Sigmoid colon (tissue), 7 donors: ENCODE measurements around the gene FAM184B. TPM values are rescaled to one million over a fixed set of nuclear protein-coding genes. Genes with fewer than 3 reads are reported as not detected.
A peak's percentile ranks its signal among the peaks of the same experiment; 100 is the strongest.

Source experiments
- DNase-seq: peaks from one replicate; pipeline ENCODE4 v3.0.0-alpha.2; 2019
- H3K27ac ChIP-seq, 4 donors: fragments of 200-600 bp; sonication (generic); one replicate each; pipeline ENCODE4 v1.5.1; 2016 to 2019; ENCODE audit warnings: mild to moderate bottlenecking in 1 of 4
- H3K27me3 ChIP-seq, 3 donors: fragments of 200-600 bp; sonication (generic); one replicate each; pipeline ENCODE4 v1.5.1; 2019; ENCODE audit warnings: mild to moderate bottlenecking in 1 of 3
- H3K36me3 ChIP-seq, 4 donors: fragments of 200-600 bp; sonication (generic); one replicate each; pipeline ENCODE4 v1.5.1; 2016 to 2019
- H3K4me1 ChIP-seq, 4 donors: fragments of 200-600 bp; sonication (generic); one replicate each; pipeline ENCODE4 v1.5.1; 2017 to 2019
- H3K4me3 ChIP-seq, 4 donors: fragments of 200-600 bp; sonication (generic); one replicate each; pipeline ENCODE4 v1.5.1; 2017 to 2019; ENCODE audit warnings: mild to moderate bottlenecking in 2 of 4, moderate library complexity in 1 of 4
- H3K9me3 ChIP-seq, 4 donors: fragments of 200-600 bp in 3 of 4; sonication (generic) in 3 of 4; one replicate each; pipeline versions ENCODE4 v1.5.1 to v1.6.1; 2013 to 2019
- CTCF ChIP-seq, 4 experiments: fragments of 450-650 bp in 3 of 4; fragments of 200-600 bp in 1 of 4; IDR thresholded peaks; one replicate each; pipeline ENCODE4 v1.5.1; 2016 to 2019; ENCODE audit warnings: antibody characterized with exemption in 4 of 4, mild to moderate bottlenecking in 3 of 4, moderate library complexity in 2 of 4
- EP300 ChIP-seq, 4 donors: sonication (generic); formaldehyde crosslinking; IDR thresholded peaks; one replicate each; pipeline ENCODE4 v1.6.1; 2017; ENCODE audit warnings: antibody characterized with exemption in 4 of 4
- POLR2A ChIP-seq, 2 donors: fragments of 450-650 bp; IDR thresholded peaks; one replicate each; pipeline ENCODE4 v1.6.1; 2016; ENCODE audit warnings: antibody characterized with exemption in 2 of 2, mild to moderate bottlenecking in 2 of 2, moderate library complexity in 2 of 2
- POLR2AphosphoS5 ChIP-seq, 4 donors: sonication (generic); formaldehyde crosslinking; IDR thresholded peaks; one replicate each; pipeline ENCODE4 v1.6.1; 2017; ENCODE audit warnings: antibody characterized with exemption in 4 of 4
- WGBS, 2 donors: extraction: QIAGEN DNeasy Blood & Tissue Kit; methylation state at CpG; one replicate each; pipeline ENCODE4 v1.1.7; 2013; 5-methylcytosine and 5-hydroxymethylcytosine counted together
- intact Hi-C: fragments of 100-400 bp; cut with DNase I; formaldehyde crosslinking; loops from one replicate; pipeline ENCODE4 v1.15.1; 2023
- polyA plus RNA-seq, 3 donors: library from polyadenylated mRNA; stranded (reverse); fragments of 200-250 nt; gene quantifications; one replicate each; pipeline ENCODE4 v1.2.3, GENCODE V29; 2013
- total RNA-seq, 4 donors: library from RNA; depleted of rRNA; stranded (reverse); fragments of >200 nt; gene quantifications; one replicate each; pipeline ENCODE4 v1.1.0, GENCODE V29; 2016
- donor health status: healthy with polysubstance abuse.
- donor health status: Bipolar disorder and iron deficiency.
- donor health status: healthy.

The FAM184B gene
- total and polyA plus RNA-seq, 7 donors: under 0.01 to 0.23 (median 0.23) TPM; not detected in 4

DNA sequence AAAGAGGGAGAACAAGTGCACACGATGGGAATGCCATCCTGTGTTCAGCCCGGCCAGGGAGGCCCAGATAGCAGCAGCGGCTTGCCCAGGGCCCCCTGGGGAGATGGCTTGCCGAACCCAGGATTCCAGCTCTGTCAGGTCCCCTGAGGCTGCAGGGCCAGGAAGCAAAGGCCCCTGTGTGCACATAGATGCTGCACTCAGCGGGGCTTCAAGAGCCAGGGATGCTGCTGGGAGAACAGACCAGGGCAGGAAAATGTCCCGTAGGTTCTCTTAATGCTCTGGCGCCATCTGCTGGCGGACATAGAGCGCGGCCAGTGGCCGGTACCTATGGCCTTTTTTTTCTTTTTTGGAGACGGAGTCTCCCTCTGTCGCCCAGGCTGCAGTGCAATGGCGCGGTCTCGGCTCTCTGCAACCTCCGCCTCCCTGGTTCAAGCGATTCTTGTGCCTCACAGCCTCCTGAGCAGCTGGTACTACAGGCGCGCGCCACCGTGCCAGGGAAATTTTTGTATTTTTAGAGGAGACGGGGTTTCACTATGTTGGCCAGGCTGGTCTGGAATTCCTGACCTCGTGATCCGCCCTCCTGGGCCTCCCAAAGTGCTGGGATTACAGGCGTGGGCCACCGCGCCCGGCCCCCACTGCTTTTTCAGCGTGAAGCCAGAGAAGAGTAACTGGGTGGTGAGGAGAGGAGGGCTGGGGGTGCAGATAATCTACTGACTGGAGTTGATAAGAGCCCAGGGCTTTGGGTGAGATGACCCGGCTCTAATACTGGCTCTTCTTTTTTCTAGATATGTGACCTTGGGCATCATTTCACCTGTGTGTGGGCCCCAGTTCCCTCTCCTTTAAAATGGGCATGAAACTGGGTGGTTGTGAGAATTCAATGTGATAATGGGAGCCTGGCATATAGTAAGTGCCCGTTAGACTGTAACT is 144.5 kb downstream of the FAM184B start:
- intact Hi-C loops: loop anchor here (1.0 to 5.0 kb wide), 2 partner anchors 88 to 170 kb away; no protein-coding TSS in a partner anchor

DNA sequence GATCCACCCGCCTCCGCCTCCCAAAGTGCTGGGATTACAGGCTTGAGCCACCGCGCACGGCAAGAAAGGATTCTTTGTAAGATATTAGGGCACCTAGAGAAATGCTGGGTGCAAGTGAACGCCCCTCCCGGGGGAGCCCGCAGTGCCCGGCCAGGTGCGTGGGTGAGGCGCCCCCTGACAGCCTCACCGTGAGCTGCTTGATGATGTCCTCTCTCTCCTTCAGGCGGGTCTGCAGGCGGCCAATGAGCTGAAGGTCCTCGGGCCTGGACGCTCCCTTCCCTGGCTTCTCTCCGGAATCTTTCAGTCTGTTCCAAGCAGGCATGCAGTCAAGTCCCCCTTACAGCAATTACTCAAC is 145.1 kb downstream of the FAM184B start:
- intact Hi-C loops: loop anchor here (1.0 to 5.0 kb wide), 2 partner anchors 87 to 171 kb away; no protein-coding TSS in a partner anchor
- no peaks in the 10 kb centered on the region for H3K4me1 ChIP-seq
- H3K36me3 ChIP-seq: peaks cover 0 to 46% (median 17%) of the 10 kb centered on the region in 4 donors
- WGBS, 2 donors: 91% methylated on average over 17 of the region's 17 CpGs
- TF ChIP-seq POLR2A (IDR thresholded peaks at IDR 0.05) (no peak), EP300 (IDR thresholded peaks at IDR 0.05) (no peak), POLR2AphosphoS5 (IDR thresholded peaks at IDR 0.05) (no peak), CTCF (IDR thresholded peaks at IDR 0.05) (no peak)
- no peak overlapping the region for H3K27ac ChIP-seq
- no peaks in the 10 kb centered on the region for H3K27me3 ChIP-seq
- no peak overlapping the region for H3K4me3 ChIP-seq
- H3K9me3 ChIP-seq: no peaks in the 10 kb centered on the region
- DNase-seq: no peak

More for the DNA sequence above, 144.5 kb downstream of the FAM184B start:
- Histone ChIP-seq H3K4me1 (peaks cover 0 to 3% (median 1%) of the 10 kb centered on the region in 4 donors), H3K4me3 (no peak overlapping the region), H3K36me3 (peaks cover 0 to 40% (median 17%) of the 10 kb centered on the region in 4 donors), H3K9me3 (no peaks in the 10 kb centered on the region), H3K27ac (no peak overlapping the region), H3K27me3 (peaks cover 0 to 2% (median 0%) of the 10 kb centered on the region in 3 donors)
- DNase-seq: peak; percentile 84
- TF ChIP-seq EP300 (IDR thresholded peaks at IDR 0.05) (no peak), POLR2A (IDR thresholded peaks at IDR 0.05) (no peak), CTCF (IDR thresholded peaks at IDR 0.05) (peak; percentile 55 to 91 (median 66)), POLR2AphosphoS5 (IDR thresholded peaks at IDR 0.05) (peak in 1 of 4 donors; percentile 25)
- WGBS, 2 donors: 51 to 65% methylated on average over 32 of the region's 32 CpGs

DNA sequence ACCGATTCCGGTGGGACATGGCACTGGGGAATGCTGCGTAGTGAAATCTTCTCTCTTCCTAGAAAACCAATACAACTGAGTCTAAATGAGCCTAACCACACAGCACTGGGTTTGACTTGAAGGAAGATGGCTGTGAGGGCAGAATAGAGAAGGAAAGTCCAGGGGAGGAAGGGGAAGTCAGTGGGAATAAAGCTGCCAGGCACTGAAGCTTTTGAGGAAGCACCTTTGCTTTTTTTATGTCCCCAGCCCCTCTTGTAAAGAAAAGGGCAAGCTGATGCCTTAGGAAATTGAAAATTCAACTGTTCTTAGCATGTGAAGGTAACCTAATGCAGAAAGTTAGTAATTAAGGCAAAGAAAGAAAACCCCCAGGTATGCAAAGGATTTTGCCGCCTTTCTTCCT is 146.4 kb downstream of the FAM184B start:
- no peaks in the 10 kb centered on the region for H3K4me1 ChIP-seq
- H3K27ac ChIP-seq: no peak overlapping the region
- intact Hi-C loops: loop anchor here (5.0 kb wide), 1 partner anchor 172 kb away; no protein-coding TSS in a partner anchor
- H3K36me3 ChIP-seq: peaks cover 0 to 59% (median 19%) of the 10 kb centered on the region in 4 donors
- H3K27me3 ChIP-seq: no peaks in the 10 kb centered on the region
- no peak overlapping the region for H3K4me3 ChIP-seq
- H3K9me3 ChIP-seq: no peaks in the 10 kb centered on the region
- no peak for DNase-seq
- WGBS, 2 donors: 97 to 98% methylated on average over 4 of the region's 4 CpGs
- TF ChIP-seq POLR2AphosphoS5 (IDR thresholded peaks at IDR 0.05) (no peak), POLR2A (IDR thresholded peaks at IDR 0.05) (no peak), CTCF (IDR thresholded peaks at IDR 0.05) (no peak)

DNA sequence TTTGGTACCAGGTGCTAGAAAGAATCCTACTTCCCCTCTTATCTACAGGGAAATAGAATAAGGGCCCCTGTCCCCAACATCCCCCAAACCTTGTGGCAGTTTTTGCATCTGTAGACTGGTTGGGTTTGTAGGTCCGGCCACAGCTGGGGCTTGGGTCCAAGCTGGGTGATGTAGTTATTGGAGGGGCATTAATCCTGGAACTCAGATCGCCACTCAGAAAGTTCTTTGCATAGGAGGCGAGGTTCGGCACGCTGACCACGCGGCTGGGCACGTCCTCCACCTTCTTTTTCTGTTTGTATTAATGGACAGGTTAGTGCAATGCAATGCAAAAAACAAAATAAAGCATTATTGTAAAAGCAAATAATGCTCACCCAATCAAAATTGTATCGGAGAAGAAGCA is 147.8 kb downstream of the FAM184B start:
- no peaks in the 10 kb centered on the region for H3K4me1 ChIP-seq
- intact Hi-C loops: no loop called here
- H3K4me3 ChIP-seq: no peak overlapping the region
- no peaks in the 10 kb centered on the region for H3K27me3 ChIP-seq
- H3K27ac ChIP-seq: no peak overlapping the region
- 95 to 96% methylated on average over 9 of the region's 9 CpGs for WGBS, 2 donors
- no peak for TF ChIP-seq POLR2AphosphoS5 (IDR thresholded peaks at IDR 0.05)
- peaks cover 0 to 73% (median 23%) of the 10 kb centered on the region in 4 donors for H3K36me3 ChIP-seq
- no peak for DNase-seq
- H3K9me3 ChIP-seq: no peaks in the 10 kb centered on the region

- Histone ChIP-seq H3K4me3 (no peak overlapping the region), H3K27ac (no peak overlapping the region), H3K27me3 (no peaks in the 10 kb centered on the region), H3K4me1 (no peaks in the 10 kb centered on the region), H3K9me3 (no peaks in the 10 kb centered on the region), H3K36me3 (peaks cover 11 to 100% (median 52%) of the 10 kb centered on the region in 4 donors)
- WGBS, 2 donors: 94 to 96% methylated on average over 4 of the region's 4 CpGs
- intact Hi-C loops: no loop called here
- no peak for DNase-seq
- TF ChIP-seq POLR2A (IDR thresholded peaks at IDR 0.05) (no peak), POLR2AphosphoS5 (IDR thresholded peaks at IDR 0.05) (no peak), CTCF (IDR thresholded peaks at IDR 0.05) (no peak), EP300 (IDR thresholded peaks at IDR 0.05) (no peak)
These were observed 151.2 kb downstream of the FAM184B start for GRCh38 chr4:17630228-17630627.
